ENCODE results near the gene EPO.
"Not testable (repeated sequence)": the region's sequence is repeated elsewhere in the genome, so short reads cannot be mapped to it uniquely, and the experiment has no call there.

EPO gene

GRCh38 chr7:100683659-100684533, 36.4 kb upstream of the EPO start:
- no peak for DNase-seq

DNA sequence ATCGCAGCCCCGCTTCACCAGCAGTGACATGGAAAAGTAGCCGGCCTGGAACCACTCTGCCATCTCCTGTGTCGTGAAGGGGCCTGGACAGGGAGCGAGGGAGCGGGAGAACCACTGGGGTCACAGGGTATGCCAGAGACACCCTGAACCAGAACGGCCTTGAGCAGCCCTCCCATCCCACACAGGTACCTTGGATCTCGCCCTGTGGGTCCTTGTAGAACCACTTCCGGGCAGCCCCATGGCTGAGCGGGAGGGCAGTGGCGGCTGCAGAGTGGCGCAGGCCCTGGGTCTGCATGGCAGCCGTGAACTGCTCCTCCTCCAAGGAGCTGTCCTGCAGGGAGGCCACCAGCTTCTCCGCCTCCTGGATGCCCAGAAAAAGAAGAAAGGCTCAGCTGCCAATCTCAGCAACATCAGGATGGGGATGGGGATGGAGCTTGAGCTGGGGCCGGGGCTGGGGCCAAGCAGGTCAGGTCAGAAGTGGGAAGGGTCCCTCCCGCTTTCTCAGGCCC, 35.7 kb upstream of the EPO start:
- DNase-seq = no peak

GRCh38 chr7:100685049-100685605, 35.1 kb upstream of the EPO start:
- DNase-seq = no peak

GRCh38 chr7:100685631-100686145, 34.6 kb upstream of the EPO start:
- DNase-seq = no peak

- no peak for DNase-seq
Observed at GRCh38 chr7:100686201-100686821, 34.0 kb upstream of the EPO start.

DNA sequence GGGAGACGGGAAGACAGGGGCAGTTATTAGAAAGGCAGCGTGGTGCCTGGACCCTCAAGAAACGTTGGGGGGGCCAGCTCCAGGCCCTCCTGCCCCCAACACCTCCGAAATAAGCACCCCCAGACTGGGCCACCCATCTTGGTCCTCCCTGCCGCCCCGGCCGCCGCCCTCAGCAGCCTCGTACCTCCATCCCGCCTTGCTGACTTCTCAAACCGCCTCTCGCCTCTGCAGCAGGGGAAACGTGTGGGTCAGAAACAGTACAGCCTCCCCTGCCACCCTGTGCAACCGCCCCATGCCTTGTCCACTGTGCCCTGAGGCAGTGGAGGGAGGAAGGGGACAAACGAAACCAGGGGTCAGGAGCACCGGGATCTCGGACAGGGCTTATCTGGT, 33.5 kb upstream of the EPO start:
- DNase-seq = no peak

- no peak for DNase-seq
Observed at GRCh38 chr7:100687261-100687660, 33.0 kb upstream of the EPO start.

- DNase-seq = no peak
Observed at GRCh38 chr7:100687751-100688300, 32.4 kb upstream of the EPO start.

DNA sequence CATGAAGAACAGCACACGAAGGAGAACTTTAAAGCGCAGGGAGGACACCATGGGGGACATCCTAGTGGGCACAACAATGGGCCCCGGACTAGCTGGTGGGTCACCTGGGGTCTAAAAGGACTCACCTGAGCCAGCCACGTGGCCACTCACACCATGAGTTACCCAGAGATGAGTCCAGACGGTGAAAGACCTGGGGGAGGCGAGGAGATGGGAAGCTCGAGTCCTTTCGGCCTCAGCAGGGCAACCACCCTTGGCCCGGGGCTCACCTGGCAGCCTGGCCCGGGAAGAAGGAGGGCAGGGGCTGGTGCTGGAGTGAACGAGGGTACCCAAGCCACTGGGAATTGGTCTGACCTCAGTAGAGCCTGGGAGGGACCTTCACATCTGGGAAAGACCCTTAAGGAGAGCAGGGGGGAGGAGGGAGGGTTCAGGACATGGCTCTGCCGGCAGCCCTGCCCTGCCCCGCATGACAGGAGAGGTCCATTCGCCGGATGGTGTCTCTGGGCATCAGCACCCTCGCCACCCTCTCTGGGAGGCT, 31.9 kb upstream of the EPO start:
- no peak for DNase-seq

GRCh38 chr7:100689230-100690135, 30.8 kb upstream of the EPO start:
- no peak for DNase-seq

DNA sequence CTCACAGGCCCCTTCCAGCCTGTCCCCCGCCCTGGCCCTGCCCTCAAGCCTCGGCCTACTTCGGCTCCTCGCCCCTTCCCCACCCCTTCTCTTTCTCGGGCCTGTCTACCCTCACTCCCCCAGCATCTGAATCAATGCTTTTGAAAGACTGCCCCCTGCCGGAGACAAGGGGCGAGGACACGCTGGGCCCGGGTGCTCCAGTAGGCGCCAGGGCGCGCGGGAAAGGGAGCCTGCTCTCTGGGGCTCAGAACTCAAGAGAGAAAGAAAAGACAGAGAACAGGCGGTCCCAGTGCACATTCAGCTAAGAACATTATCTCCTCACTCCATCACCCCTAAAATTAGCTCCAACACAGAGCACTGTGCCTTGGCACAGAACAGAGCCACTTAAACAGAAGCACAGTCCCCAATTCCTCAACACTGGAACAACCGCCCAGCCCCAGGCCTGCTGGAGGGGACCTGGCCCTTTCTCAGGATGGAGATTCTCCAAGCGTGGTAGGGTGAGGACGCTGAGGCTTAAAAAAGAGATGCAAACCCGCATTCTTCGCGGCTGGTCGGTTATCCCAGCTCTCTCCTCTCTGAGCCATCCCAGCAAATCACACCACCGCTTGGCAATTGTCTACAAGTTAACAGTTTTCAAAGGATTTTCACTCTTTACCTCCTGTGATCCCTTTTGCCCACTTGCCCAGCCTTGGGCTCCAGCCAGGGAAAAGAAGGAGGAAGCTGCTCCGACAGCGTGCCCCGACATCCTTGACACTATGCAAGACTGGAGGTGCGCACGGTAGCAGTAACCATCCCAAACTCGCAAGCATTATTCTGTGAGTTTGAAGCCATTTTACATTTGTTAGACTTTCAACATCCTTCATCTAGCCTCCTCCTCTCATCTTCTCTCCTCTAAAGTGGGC, 28.3 kb upstream of the EPO start:
- peak; percentile 51 to 94 for DNase-seq

GRCh38 chr7:100692578-100692961, 27.7 kb upstream of the EPO start:
- no peak for DNase-seq

DNA sequence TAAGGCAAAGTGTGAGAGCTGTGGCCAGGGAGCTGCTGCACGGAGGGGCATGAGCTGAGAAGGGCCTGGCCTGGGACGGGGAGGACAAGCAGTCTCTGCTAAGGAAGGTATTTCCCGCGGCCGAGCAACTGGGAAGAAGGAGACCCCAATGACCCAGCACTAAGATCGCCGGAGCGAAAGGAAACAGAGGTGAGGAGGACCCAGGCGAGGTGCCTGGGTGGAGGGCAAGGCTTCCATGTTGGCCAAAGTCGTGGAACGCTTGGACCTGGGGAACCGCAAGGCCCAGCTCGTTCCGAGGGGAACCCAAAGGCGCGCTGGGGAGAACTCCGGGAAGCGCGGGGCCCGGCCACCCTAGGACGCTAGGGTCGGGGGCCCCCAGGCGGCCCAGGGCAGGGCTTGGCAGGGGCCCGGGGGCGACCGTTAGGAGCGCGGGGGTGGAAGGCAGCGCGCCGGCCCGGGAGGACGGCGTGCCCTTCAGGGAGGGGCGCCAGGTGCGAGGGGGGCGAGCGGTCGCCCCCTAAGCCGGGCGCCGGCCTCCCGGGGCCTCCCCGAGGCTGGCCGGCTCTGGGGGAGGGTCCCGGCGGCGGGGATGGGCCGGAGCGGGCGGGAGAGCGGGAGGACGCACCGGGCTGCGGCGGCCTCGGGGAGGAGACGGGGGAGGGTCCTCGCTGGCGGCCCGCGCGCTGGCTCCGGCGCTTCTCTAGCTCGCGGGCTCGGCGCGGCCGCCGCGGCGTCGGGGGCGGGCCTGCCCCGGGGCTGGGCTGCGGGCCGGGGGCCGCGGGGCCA, 26.8 kb upstream of the EPO start:
- DNase-seq = no peak

- DNase-seq = peak; percentile 29 to 47
Observed at GRCh38 chr7:100694098-100694745, 26.0 kb upstream of the EPO start, which contains the start of gene GIGYF1. GIGYF1 (minus strand) TSS chr7:100694250; CDS start chr7:100688238, 6,012 bp downstream.

GRCh38 chr7:100696123-100696521, 24.1 kb upstream of the EPO start:
- no peak for DNase-seq

DNA sequence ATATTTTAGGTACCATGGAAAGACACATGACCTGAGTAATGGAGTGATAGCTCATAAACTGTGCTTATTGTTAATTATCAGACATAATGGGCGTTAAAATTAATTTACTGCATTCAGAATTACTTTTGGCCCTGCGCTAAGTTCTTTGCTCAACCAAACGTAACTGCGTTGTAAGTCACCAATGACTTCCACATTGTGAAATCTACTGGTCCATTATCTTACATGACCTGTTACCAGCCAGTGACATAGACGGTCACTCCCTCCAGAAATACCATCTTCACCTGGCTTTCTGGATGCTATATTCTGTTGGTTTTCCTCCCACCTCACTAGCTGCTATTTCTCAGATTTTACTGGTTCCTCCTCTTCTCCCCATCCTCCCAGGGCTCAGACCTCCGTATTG, 21.2 kb upstream of the EPO start:
- DNase-seq = no peak

GRCh38 chr7:100701089-100701488, 19.2 kb upstream of the EPO start:
- not testable (repeated sequence) for DNase-seq

DNA sequence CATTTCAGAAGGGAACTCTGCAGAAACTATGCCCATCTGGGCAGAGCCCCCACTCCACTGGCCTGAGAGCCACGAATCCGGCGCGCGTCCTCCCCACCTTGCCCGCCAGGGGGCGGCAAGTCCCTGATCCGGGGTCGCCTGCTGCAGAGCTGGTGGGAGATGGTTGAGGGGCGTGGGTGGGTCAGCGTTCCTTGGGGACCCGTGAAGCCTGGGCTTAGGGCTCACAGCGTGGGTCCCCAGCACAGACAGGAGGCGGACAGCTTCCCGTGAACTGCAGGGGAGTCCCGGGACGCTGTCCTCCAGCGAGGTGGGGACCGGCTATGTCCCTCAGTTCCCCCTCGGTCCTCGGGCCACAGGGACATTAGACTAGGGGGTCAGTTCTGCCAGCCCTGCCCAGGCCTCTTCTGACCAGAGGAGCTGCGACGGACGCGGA, 14.9 kb upstream of the EPO start:
- peak; percentile 46 to 85 for DNase-seq
